HG02759 (cell line): ENCODE measurements around the gene GTF2F1.
"Not testable (repeated sequence)": the region's sequence is repeated elsewhere in the genome, so short reads cannot be mapped to it uniquely, and the experiment has no call there.

Source experiments
- ATAC-seq: cut with Tn5 transposase; IDR thresholded peaks from one replicate; pipeline ENCODE4 v1.9.1; 2021; ENCODE audit warnings: mild to moderate bottlenecking, moderate library complexity; ENCODE audit not compliant: unreplicated experiment

Gene GTF2F1, protein sequence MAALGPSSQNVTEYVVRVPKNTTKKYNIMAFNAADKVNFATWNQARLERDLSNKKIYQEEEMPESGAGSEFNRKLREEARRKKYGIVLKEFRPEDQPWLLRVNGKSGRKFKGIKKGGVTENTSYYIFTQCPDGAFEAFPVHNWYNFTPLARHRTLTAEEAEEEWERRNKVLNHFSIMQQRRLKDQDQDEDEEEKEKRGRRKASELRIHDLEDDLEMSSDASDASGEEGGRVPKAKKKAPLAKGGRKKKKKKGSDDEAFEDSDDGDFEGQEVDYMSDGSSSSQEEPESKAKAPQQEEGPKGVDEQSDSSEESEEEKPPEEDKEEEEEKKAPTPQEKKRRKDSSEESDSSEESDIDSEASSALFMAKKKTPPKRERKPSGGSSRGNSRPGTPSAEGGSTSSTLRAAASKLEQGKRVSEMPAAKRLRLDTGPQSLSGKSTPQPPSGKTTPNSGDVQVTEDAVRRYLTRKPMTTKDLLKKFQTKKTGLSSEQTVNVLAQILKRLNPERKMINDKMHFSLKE

DNA sequence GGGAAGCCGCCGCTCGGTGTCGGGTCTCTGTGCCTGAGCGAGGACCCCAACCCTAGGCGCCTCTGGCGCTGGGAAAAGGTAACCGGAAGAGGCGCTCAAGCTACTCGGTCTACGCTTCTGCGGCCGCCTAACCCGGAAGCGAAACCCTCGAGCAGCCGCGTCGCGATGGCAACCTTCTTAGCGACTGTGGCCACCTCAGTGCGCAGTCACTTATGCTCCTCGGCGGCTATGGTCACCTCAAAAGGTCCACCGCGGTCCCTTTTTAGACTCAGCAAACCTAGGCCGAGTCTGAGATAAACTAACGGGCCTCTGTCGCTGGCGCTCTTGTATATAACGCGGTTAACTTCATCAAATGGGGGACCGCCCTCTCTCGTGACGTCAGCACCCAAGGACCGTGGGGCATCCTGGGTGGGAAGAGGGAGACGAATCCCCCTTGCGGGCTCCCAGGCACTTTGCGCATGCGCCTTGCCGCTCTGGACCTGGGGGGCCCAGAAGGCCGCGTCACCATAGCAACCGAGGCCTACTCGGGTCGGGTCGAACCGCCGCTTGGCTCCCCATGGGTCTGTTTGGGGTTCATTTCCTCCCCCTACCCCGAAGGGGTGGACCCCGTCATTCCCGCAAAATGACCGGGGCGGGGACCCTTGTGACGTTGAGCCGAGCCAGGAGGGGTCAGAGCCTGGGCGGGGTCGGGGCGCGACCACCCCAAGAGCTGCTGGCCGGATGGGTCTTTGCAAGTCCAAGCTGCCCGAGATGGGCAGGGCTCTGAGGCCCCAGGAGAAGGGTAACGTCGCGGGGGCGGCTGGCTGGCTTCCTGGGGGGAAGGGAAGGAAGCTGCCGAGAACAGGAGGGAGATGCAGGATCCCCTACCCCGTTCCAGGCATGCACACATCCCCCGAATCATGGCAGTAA is at the start of gene GTF2F1:
GTF2F1 (minus strand) TSS at position 91 of the 909 bp plus-strand sequence. CDS start 169 bp downstream, outside the sequence.
- ATAC-seq, result peak; percentile 83

DNA sequence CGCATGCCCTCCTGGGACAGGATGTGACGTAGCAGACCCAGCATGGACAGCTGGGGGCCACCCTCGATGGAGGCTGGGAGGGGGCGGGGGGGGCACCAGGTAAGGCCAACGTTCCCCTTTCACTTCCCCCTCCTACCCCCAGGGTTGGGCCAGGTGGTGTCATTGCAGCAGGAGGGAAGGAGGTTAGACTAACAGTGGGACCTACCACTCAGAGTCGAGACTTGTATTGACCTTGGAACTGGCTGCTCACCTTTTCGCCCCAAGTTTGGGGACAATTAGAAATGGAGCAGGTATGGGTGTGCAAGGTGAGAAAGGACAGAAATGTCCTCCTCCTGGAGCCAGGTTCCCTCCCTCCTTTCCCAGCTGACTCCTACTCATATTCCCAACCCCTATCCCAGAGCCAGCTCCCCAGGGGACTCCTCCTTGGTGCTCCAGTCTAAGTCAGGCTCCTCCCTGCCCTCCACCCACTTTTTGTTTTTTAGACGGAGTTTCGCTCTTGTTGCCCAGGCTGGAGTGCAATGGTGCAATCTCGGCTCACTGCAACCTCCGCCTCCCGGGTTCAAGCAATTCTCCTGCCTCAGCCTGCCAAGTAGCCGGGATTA is 49.2 kb upstream of the GTF2F1 start:
- no peak for ATAC-seq

DNA sequence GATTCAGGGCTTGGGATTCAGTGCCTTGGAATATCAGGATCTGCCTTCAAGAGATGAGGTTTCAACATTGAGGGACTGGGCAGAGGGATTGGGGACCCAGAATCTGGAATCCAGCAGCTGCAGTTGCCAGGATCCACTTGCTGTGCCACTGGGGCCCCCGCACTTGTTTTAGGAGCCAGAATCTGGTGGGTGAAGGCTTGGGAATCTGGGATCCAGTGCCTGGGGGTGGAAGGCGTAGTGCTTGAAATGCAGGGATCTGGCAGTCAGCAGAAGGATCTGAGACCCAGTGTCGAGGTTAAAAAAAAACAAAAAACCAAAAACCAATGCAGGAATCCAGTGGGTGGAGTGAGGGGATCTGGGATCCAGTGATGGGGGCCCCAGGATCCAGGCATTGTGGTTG is 47.9 kb upstream of the GTF2F1 start:
- ATAC-seq, result no peak

DNA sequence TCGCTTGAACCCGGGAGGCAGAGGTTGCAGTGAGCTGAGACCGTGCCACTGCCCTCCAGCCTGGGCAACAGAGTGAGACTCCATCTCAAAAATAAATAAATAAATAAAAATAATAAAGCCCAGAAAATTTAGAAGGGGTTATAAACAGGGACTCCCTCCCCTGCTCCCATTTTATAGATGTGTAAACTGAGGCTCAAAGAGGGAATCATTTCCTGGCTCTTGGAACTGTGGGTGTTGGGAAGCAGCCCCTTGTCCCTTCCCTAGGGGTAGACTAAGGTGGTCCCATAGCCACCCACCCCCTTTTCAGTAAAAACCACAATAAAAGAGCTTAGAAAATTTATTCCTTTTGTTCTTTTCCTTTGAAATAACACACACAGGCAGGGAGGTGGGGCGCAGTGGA is 46.8 kb upstream of the GTF2F1 start:
- ATAC-seq, result no peak

DNA sequence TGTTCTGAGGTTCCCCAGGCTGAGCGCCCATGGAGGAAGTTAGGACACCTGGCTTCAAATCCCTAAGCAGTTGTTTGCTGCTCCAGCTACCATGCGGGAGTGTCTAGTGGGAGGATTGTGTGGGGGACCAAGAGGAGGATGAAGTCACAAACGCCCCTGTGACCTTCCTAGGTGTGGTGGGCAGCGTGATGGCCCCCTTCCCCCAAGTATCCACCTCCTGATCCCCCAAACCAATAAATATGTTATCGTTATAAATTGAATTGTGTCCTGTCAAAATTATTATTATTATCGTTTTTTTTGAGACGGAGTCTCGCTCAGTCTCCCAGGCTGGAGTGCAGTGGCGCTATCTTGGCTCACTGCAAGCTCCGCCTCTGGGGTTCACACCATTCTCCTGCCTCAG is 40.7 kb upstream of the GTF2F1 start, which contains the start of gene SLC25A41:
SLC25A41 (minus strand) TSS at position 101 of the 400 bp plus-strand sequence; CDS start at position 31, 70 bp downstream.
- ATAC-seq, result no peak

DNA sequence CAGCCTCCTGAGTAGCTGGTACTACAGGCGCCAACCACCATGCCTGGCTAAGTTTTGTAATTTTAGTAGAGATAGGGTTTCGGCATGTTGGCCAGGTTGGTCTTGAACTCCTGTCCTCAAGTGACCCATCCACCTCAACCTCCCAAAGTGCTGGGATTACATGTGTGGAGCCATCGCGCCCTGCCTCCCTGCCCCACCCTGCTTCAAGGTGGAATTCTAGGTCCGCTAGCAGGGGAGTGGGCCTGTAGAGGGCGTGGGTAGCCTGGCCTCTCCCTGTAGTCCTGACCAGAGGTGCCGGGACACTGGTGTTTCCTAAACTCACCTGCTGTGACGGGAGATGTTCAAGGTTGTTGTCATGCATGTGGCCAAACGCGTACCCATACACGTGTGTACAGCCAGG is 40.2 kb upstream of the GTF2F1 start:
- ATAC-seq, result no peak

DNA sequence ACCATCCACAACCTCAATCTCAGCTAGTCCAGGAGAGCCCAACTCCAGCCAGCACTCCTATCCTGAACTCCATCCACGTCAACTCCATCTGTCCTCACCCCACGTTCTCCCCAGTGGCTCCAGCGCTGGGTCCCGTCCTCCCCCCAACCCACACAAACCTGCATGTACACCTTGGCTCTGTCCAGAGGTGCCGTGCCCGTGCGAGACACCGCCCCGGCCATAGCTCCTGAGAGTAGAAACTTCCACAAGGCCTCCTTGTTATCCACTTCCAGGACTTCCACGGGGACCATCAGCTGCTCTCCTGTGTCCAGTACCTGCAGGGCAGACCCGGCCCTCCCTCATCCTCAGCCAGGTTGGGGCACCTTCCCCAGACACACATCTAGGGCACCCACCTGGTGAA is 38.9 kb upstream of the GTF2F1 start:
- no peak for ATAC-seq

DNA sequence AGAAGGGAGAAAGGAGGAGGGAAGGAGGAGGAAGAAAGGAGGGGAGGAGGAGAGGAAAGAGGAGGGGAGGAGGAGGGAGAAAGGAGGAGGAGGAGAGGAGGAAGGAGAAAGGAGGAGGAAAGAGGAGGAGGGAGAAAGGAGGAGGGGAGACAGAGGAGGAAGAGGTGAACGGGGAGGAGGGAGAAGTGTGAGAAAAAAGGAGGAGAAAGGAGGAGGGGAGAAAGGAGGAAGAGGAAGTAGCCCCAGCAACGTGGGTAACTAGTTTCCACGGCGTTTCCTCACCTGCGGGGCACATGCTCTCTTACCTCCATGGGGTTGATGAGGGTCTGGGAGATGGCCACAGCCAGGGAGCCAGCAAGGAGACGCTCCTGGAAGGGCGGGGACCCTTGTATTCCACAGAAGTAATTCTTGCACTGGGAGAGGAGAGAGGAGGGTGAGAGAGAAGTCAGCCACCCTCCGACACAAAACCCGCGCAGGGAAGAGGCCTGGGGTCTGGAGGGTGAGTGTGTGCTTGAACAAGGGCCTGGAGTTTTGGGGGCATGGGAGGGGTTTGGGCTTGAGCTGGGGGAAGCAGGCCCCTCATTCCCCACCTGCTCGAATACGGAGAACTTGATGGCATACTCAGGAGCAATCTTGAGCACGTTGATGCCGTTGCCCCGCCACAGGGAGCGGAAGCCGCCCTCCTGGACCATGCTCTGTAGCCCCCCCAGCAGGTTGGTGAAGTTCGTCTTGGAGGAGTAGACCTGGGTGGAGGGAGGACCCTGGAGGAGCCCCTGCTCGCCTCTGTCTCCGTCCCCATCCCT is 36.7 kb upstream of the GTF2F1 start:
- ATAC-seq, result no peak

DNA sequence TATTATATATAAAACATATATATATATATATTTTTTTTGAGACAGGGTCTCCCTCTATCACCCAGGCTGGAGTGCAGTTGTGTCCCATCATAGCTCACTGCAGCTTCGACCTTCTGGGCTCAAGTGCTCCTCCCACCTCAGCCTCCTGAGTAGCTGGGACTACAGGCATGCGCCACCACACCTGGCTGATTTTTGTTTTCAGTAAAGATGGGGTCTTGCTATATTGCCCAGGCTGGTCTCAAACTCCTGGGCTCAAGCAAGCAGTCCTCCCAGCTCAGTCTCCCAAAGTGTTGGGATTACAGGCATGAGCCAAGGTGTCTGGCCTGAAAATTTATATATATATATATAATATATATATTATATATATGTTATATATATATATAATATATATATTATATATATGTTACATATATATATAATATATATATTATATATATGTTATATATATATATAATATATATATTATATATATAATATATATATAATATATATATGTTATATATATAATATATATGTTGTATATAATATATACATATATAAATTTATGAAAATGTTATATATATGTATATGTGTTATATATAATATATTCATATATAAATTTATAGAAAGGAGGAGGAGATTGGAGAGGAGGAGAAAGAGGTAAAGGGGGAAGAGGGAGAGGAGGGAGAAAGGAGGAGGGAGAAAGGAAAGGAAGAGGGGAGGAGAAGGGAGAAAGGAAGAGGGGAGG is 35.9 kb upstream of the GTF2F1 start:
- not testable (repeated sequence) for ATAC-seq

DNA sequence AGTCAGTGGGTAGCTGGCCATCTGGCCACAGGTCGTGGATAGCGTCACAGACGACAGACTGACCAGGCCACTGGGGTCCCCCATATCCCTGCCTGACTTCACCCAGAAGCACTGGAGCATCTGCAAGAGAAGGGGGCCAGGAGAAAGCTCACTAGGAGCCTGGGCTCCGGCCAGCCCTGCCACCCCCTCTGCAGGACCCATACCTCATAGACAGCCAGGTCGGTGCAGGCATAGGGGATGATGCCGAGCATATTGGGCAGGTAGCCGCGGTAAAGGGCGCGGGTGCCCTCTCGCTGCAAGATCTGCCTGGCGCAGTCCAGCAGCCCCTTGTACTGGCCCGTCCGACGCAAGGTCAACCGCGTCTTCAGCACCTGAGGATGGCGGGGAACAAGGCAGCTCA is 34.2 kb upstream of the GTF2F1 start:
- no peak for ATAC-seq

DNA sequence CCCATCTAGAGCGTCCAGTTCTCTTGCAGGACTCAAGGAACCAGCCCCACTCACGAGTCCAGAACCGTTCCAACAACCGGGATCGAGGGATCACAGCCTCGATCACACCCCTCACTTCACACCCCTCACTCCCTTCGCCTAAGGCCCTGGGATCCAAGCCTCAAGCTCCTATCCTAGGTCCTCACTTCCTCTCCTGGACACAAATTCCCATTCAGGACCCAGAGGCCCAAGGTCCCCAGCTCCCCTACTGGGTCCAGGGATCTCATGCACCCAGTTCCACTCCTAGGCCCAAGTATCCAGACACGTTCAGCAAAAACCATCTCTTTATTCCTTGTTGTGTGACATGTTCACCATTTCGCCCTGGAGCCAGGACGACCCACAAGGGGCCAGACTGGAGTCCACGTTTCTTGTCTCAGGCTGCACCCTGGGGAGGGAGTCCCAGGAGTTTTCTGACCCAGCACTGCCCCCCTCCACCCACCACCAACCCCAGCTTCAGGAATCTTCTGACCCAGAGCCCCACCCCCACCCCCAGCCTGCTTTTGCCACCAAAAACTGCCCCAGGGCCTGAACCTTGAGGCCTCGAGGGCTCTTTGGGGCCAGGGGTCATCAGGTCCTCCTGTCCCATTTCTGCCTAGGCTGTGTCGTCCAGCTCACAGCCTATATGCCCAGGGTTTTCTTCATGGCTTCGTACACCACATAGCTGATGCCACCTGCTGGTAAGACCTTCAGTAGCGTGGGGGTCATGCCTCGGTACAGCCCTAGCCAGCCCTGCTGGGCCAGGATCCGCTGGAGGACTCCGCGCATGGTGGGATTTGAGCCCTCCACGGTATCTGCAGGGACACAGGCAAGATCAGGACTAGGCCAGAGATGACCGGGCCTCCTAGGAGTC is 33.0 kb upstream of the GTF2F1 start:
- no peak for ATAC-seq

DNA sequence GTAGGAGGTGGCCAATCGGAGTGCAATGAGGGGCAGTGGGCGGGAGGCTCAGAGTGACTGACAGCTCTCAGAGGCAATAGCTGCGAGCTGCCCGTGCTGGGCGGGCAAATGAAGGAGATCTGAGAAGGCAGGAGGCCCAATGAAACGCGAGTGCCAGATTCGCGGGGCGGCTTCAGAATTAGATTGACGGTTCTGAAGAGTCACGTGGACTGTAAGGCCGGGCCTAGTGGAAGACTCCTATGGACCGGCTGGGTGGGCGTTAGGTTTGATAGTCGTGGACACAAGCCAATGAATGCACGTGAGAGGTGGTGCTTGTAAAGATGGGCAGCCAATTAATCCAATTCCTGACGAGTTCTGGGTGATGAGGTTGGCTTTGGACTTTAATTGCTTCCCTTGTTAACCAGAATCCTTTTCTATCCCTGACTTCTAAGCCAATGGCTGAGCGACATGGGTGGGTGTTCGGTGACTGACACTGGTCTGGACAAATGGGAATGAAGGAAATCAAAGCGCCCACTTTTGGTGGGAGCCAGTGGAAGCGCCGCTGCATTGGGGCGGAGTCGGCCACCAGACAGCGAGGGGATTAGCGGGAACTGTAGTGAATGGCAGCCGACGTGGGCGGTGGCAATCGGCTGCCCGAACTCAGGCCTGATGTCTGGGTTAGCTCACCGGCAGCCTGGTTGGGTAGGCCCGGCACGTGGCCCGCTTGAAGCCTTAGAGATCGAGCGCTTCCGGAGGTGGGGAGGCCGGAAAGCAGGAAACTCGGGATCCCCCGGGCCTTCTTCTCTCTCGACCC is 32.2 kb upstream of the GTF2F1 start:
- peak; percentile 85 for ATAC-seq

DNA sequence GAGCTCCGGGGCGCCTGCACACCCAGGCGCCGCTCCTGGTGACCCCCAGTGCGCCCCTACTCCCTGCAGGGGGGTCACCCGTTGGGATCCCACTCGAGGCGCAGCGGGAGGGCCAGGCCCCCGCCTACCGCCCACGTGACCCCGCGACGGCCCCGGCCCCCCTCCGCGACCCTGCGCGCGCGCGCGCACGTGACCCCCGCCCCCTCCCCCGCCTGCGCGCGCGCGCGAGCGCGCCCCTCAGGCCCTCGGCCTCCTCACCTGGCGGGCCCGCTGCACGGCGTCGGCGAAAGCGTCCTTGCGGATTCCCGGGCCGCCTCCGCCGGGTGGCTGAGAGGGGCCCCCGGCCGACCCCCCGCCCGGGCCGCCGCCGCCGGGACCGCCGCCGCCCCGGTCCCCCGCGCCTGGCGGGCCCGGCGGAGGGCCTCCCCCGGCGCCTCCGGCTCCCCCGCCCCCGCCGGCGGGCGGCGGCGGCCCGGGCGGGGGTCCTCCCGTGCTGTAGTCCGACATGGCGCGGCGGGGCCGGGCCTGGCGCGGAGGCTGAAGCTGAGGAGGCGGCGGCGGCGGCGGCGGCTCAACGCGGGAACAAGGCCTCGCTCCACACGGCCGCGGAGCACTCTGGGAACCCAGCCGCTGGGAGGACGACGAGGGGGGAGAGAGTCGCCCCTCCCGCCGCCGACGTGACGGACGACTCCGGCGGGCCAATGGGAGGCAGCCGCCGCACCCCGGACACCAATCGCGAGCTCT is 31.4 kb upstream of the GTF2F1 start, which contains the start of gene KHSRP:
KHSRP (minus strand) TSS at position 617 of the 744 bp plus-strand sequence; CDS start at position 507, 110 bp downstream.
- ATAC-seq, result peak; percentile 1

DNA sequence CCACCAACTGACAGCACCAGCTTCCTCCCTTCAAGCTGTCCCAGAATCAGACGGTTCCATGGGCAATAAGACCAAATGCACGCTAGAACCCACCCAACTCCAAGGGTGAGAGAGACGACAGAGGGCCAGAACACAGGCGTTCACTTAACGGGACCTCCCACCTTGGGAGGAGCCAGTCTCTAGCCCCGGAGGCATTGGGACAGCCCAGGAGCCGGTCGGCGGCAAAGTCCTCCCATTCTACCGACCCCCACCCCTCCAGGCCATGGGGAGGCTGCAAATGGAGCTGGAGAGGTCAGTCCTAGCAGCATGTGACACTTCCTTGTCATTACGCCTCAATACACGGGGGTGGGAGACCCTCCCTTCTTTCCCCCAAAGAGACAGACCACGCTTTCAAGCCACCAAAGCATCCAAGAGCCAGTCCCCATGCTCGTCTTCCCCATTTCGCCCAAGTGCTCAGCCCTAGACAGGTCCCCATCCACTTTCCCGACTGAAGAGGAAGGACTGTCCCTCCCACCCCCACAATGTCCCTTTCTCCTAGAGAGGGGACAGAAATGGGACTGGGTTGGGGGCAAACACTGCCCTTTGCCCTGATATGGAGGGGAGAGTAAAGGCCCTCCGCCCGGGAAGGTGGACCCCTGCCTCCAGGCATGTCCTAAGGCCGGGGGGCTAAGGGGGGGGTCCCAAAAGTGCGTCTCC is 30.7 kb upstream of the GTF2F1 start:
- no peak for ATAC-seq

DNA sequence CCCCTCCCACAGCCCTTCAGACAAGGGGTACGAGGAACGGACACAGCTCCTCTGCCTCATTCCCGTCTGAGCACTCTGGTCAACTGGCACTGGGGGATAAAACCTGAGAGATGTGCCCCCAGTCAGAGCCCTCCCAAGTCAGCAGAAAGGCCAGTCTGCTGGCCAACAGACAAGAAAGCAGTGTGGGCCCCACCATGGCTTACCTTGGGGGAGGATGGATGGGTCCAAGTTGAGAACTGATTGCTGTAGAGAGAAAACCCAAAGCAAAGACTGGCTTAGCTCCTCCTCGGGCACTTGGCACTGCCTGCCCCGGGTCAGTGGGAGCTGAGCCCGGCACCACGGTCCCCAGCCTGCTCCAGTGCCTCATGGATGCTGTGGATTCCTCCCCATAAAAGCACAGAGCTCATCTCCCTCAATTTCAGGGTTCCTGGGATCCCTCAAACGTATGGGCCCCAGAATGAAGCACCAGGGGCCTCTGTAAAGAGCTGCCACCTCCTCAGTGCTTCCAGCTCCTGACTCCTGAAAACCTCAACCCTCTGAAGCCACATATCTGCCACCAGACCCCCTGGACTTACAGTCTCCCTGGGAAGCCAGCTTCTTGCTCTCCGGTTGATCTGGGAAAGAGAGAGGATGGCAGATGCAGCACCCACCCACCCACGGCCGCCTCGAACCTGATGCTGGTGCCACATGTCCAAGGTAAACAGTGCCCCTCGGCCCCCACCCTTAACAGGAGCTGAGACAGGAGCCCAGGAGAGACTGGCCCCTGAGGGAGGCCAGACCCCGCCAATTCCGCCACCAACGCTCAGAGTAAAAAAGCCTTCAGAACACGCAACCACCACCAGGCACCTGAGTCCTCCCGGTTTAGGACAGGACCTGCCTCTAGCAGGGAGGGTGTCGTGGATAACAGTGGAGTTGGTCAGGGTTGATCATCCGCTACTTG is 28.4 kb upstream of the GTF2F1 start:
- no peak for ATAC-seq
